HuH-7 (cell line): Measurements from ENCODE around the gene OR10H2.
"Not testable (repeated sequence)": the region's sequence is repeated elsewhere in the genome, so short reads cannot be mapped to it uniquely, and the experiment has no call there.

Source experiments
- DNase-seq: peaks from one replicate; pipeline ENCODE4 v3.0.0; 2011; ENCODE audit warnings: low spot score

OR10H2 gene

GRCh38 chr19:15769586-15769985 is 41.8 kb downstream of the OR10H2 start:
- DNase-seq: no peak

- not testable (repeated sequence) for DNase-seq
Measured at GRCh38 chr19:15774159-15774558, 46.3 kb downstream of the OR10H2 start.

GRCh38 chr19:15775249-15775648 is 47.4 kb downstream of the OR10H2 start:
- no peak for DNase-seq

- no peak for DNase-seq
Measured at GRCh38 chr19:15776264-15776663, 48.4 kb downstream of the OR10H2 start.

GRCh38 chr19:15776991-15777970 is 49.5 kb downstream of the OR10H2 start:
- DNase-seq: no peak
